ENCODE results near the gene SMIM24.
"Not testable (repeated sequence)": the region's sequence is repeated elsewhere in the genome, so short reads cannot be mapped to it uniquely, and the experiment has no call there.

Gene SMIM24
- 0 to 0.49 (median 0) reads per million in 4 experiments for total RNA-seq

- DNase-seq = no peak
Observed at GRCh38 chr19:3480383-3481091, at the start of gene SMIM24. SMIM24 (minus strand) TSS chr19:3480525; CDS start chr19:3480463, 62 bp downstream.

- DNase-seq = not testable (repeated sequence)
Observed at GRCh38 chr19:3529299-3529698, 49.0 kb upstream of the SMIM24 start.

- DNase-seq = no peak
Observed at GRCh38 chr19:3528539-3529211, 48.4 kb upstream of the SMIM24 start.

GRCh38 chr19:3528080-3528479 is 47.8 kb upstream of the SMIM24 start:
- DNase-seq = no peak

GRCh38 chr19:3527238-3527910 is 47.0 kb upstream of the SMIM24 start:
- no peak for DNase-seq

GRCh38 chr19:3526507-3527237 is 46.3 kb upstream of the SMIM24 start:
- DNase-seq = no peak

GRCh38 chr19:3524904-3525451 is 44.7 kb upstream of the SMIM24 start:
- no peak for DNase-seq

- DNase-seq = no peak
Observed at GRCh38 chr19:3524078-3524842, 43.9 kb upstream of the SMIM24 start.

- DNase-seq = no peak
Observed at GRCh38 chr19:3523361-3524077, 43.2 kb upstream of the SMIM24 start.

GRCh38 chr19:3522421-3523360 is 42.4 kb upstream of the SMIM24 start:
- no peak for DNase-seq

GRCh38 chr19:3521104-3521445 is 40.8 kb upstream of the SMIM24 start:
- DNase-seq = no peak

- DNase-seq = no peak
Observed at GRCh38 chr19:3520166-3521103, 40.1 kb upstream of the SMIM24 start.

GRCh38 chr19:3519126-3519525 is 38.8 kb upstream of the SMIM24 start:
- DNase-seq = no peak

GRCh38 chr19:3518659-3519058 is 38.3 kb upstream of the SMIM24 start:
- DNase-seq = no peak

- DNase-seq = no peak
Observed at GRCh38 chr19:3518255-3518654, 37.9 kb upstream of the SMIM24 start.

- no peak for DNase-seq
Observed at GRCh38 chr19:3517638-3518037, 37.3 kb upstream of the SMIM24 start.

- no peak for DNase-seq
Observed at GRCh38 chr19:3516675-3517207, 36.4 kb upstream of the SMIM24 start.

GRCh38 chr19:3515891-3516422 is 35.6 kb upstream of the SMIM24 start:
- no peak for DNase-seq

GRCh38 chr19:3514930-3515329 is 34.6 kb upstream of the SMIM24 start:
- DNase-seq = no peak

Measured in effector CD8-positive, alpha-beta T cell (primary cell).